Fibroblast of upper back skin (primary cell): ENCODE measurements around the gene RAD51B.
A peak's percentile ranks its signal among the peaks of the same experiment; 100 is the strongest.

Source experiments
- DNase-seq: peaks from one replicate; pipeline ENCODE4 v3.0.0-alpha.2; 2013

The RAD51B gene

DNA sequence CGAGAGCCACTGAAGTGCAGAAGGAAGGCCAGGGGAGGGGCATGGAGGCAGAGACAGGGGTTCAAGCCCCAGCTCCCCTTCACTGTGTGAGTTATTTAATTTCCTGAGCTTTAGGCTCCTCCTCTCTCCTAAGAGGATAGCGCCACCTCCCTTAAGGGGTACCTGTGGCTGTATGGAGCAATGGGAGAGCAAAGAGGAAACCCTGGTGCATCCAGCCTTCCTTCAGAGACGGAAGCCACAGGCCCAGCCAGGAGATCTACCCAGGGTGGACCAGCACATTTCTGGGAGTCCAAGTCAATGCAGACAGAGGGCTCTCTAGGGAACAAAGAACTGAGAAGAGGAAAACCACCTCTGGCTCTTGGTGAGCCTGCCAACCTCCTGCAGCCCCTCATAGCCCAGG, 883.0 kb downstream of the RAD51B start:
- no peak for DNase-seq

DNA sequence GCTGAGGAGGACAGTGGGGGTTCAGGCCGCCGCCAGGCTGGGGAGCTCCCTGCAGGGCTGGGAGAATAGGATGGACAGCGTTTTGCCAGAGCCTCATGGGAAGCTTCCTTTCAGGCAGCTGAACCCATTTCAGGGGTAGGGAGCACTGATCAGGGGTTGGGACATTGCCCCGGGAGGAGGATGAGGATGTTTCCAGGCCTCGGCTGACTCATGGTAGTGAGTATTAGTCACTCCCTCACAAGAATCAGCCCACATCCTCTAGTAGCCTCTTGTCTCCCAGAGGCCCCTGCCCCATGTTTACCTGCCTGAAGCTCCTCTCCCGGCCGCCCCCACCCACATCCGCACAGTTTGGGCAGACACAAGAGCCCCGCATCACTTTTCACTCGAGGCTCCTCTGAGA, 883.5 kb downstream of the RAD51B start:
- peak; percentile 78 for DNase-seq

DNA sequence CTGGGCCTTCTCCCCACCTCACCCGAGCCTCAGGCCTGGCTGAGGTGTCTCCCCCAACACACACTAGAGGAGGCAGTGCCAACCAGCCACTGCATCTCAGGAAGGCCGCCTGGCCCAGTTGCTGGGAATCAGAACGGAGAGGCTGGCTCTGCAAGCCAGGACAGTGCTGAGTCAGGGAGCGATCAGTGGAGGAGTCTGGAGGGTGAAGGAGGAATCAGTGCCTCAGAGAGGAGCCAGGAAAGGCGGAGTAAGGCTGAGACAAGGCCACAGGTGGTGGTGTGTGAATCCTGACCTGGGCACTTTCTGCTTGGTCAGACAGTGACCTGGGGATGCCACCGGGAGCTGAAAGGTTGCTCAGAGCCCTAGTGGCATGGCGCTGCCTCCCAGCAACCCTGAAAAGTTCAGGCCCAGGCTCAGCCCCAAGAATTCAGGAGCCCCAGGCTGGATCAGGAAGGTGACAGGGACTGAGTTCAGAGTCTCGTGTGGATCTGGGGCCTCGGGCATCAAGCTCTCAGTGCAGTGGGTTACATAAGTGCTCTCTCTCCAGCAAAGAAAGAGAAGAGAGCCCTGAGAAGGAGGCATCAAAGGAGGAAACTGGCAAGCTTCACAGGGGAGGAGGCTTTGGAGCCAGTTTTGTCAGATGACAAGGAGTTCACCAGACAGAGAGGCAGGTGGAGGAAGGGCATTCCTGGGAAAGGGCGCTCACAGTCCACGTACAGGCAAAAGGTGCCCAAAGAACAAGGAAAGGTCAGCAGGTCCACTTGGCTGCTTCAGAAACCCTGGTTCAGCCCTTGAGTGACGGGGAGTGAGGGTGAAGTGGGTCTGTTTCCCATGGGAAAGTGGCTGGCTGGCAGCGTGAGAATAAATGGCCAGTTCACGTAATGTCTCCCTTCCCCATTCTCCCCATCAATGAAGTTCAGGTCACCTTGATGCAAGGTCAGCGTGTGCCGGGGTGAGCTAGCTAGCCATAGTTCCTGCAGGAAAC, 885.4 kb downstream of the RAD51B start:
- DNase-seq = no peak

DNA sequence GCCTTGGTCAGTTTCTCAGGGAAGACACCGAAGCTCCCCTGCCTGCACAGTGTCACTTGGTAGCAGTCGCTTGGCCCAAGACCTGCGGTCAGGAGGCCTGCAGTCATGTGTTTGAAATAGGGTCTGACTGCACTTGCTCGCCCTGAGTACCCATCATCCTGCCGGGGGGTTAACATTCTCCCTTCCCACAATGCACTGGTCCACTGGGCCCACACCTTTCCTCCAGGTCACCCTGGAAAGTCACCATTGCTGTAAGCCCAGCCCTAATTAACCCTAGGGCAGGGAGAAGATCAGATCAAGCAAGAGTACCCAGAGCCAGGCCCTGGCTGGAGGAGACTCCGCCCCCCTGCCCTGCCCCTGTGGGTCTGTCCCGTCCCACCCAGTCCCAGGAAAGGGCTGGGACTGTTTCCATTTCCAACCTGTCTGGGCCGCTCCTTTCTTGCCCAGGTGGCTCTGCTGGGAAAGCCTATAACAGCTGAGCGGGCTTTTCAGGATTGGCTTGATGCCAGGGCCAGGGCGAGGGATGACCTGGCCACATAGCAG, 886.2 kb downstream of the RAD51B start:
- no peak for DNase-seq

DNA sequence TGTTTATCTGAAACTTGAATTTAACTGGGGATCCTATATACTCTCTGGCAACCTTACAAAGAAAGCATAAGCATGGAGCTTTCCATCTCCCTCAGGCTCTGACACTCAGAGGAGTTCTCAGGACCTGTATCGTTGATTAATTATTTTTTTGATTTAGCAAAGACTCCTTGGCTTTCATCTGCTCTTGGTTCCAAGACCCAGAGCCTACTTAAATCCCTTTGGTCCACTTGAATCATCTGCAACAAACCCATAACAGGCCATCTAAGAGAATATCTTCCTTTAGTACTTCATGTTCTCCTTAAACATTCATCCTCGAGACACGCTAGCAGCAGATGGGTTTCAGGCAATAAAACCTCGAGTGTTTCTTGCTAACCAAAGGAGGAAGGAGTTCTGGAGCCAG, 887.9 kb downstream of the RAD51B start:
- DNase-seq = no peak

DNA sequence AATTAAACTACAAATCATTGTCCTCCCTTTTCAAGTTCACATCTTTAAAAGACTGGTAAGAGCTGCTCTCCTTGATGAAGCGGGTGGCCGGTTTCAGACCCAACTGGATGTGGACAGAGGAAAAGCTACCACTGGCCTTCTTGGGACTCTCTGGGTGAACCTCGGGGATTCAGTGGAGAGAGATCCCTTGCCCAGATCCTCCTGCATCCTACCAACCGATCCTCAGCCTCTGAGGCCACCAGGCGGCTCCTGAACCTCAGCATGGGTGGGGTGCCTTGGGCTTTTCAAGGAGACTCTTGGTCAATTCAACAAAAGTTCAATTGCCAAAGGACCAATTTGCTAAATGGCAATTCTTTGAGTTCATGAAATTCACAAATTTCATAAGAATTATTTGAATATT, 888.8 kb downstream of the RAD51B start:
- no peak for DNase-seq

DNA sequence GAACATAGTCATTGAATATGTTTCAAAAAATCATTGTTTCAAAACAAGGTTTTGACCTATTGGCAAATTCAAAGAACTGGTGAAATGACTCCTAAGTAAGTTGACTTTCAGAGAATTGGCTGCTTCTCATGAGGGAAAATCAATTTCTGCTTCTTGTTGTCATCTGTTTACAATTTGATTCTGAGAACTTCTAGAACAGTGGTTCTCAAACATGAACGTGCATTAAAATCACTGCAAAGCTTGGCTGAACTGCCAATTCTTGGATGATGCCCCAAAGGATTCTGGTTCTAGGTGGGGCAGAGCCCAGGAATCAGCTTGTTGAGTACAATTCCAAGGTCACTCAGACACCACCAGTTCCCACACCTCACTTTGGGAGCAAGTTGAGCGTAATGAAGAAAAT, 889.4 kb downstream of the RAD51B start:
- no peak for DNase-seq

DNA sequence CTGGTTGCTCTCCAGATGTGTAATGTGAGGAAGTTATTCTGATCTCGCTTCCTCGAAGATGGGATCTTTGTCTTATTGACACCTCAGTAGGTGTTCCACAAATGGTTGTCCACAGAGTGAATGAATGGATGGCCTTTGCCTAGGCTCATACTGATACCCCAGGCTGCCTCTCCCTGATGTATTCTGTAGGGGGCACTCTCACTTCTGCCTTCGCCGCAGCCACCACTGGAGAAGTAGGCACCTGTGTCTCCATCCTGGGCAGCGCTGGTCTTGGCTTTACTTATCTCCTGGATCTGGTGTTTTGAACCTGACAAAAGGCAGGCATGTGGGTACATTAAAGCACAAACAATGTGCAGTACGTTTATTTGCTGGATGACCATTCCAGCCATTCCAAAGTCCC, 891.2 kb downstream of the RAD51B start:
- DNase-seq = no peak

DNA sequence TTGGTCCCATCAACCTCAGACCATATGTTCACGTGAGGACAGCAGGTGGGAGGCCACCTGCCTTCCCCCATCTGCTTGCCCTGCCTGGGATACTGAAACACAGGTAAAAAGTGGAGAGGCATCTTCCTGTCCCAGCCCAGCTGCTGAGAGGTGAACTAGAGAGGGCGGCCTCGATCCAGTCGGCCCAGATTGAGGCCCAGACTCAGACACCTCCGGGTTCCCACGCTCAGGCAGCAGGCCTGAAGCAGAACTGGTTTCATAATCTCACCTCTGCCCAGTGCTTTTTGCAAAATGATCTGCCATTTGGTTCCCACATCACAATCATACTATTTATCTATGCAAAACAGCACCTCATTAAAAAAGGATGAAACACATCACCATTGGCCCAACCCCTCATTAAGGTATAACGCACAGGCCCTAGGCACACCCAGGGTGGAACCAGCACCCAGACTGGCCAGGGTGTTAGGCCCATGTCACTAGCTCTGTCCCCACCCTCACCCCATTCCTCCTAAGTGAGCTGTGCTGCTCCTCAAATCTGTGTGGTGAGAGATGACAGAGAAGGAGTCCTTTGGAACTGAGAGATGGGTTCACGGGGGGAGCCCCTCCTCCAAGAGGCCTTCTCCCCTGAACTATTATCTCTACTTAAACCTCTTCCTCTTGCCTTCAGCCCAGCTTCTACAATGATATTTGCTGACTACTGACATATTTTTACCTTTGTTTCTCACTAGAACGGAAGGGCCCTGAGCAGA, 892.2 kb downstream of the RAD51B start:
- DNase-seq = no peak

DNA sequence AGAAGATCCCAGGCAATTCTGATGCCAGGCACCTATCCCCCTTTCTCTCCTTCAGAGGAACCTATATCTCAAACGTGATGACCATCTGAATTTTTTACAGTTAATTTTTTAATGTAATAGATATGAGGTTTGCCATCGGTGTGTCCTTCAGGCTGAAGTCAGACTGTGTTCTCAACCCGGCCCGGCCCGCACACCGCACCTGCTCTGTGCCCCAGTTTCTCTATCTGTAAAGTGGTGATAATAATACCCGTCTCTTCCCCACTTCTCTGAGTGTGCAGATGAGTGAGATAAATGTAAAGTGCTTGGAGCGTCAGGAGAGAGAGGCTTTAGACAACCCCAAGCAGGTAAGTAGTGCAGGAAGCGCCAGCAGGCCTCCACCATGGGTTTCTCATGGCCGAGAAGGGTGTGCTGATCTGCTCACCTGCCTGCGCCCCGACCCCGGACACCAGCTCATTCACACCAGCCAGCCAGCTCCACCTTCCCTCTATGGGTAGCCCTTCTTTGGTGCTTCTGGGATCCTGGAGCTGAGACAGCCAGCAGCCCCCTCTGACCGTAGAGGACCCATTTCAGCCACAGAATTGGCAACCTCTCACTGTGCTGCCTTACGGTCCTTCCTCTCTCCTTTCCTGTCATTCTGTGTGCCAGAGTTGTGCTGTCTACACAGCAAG, 893.3 kb downstream of the RAD51B start:
- no peak for DNase-seq

DNA sequence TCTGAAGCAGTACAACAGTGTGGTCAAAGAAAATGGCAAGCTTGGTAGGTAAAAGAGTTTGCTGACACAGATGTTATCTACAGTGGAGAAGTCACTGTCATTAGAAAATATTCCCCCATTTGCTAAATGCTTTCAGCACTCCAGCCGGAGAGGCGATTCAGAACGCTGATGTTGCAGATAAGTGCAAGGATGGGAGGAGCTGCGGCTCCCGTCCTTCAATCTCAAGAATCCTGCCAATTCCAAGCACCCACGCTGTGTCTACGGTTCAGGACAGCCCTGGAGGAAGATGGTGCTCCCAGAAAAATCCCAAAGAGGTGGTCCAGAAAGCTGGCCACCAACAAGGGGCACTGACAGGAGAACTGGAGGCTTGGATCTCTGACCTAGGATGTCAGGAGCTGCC, 894.2 kb downstream of the RAD51B start:
- DNase-seq = no peak

DNA sequence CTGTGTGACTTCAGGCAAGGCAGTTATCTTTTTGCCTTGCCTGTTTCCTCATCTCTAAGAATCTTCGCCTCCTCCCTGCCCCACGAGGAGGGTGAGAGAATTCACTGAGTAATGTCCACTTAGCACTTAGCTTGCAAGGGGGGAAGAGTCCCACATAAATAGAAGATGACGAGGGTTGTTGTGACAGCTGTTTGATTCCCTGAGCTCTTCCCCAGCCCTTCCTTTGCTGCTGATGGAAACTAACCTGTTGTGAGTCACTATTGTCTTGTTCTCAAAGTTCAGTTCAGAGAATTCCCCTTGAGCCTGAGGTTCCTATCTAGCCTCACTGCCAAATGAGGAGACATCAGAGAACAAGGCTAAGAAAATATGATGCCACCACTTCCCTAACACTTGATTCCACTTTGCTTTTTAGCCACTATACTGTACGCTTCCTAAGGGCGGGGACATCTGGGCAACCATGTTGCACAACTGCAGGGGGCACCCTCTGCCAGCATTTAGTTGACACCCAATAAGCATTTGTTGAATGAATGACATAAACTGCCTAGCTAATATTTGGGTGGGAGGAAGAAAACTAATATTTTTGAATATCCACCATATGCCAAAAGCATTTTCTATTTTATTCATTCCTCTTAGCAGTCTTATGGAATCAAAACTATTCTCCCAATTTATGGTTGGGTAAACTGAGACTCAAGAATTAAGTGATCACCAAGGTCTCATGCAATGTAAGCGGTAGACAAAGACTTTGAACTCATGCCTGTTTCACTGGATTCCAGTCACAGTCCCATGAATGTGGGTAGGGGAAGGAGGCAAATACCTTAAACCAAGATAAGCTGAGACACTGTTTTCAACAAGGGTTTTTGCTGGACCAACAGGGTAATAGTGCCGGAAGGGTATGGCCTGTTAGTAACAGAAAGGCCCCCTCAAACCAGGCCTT, 895.7 kb downstream of the RAD51B start:
- DNase-seq = peak; percentile 48

DNA sequence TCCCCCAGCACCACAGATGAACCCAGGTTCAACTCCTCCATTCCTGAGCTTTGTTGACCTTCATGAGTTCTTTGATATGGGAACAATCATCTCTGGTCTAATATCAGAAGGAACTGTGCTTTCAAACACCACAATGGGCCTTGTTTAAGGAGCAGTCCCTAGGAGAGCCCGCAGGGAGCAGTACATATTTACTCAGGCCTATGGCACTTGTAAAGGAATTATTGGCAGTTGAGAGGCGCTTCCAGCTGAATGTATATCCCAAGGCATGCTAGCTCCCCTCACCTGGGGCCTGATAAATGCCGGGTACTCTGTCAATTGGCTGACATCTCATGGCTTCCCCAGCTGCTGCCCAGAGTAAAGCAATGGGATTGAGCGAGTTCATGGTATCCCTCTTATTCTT, 897.1 kb downstream of the RAD51B start:
- DNase-seq = no peak

DNA sequence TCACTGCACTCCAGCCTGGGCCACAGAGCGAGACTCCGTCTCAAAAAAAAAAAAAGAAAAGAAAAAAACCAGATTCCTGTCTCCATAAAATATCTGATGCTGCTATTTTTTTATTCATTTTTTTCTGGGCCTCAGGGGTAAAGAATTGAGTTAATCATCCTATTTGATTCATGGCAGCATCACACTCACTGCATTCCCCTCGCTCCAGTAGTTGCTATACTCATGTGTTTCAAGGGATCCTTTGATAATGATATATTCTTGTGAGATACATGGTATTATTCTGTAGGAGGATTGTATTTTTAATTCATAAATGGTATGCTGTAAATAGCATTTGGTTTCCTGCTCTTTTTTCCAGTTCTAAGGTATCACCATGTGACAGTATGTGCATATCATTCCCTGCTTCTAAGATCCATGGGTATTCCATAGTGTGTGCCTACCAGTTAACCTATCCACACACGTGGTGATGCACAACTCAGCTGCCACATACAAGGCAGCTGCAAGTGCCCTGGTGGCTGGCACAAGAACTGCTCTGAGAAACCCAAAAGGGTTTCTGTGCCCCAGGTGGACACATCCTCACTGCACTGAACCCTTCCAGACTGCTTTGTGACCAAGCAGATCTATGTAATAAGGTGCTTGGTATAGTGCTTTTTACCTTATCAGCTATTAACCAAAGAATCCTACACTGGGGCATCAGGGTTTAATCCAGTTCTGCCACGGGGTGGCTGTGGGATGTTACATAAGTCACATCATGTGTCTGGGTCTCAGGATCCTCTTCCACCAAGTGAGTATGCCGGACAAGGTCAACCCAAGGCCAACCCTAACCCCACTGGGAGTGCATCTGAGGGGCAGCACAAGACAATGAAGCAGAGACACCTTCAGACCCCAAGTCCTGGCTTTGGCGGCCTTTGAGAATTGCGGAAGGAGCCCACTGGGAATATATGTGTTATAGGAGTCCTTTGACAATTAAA, 898.7 kb downstream of the RAD51B start:
- DNase-seq = peak; percentile 54

DNA sequence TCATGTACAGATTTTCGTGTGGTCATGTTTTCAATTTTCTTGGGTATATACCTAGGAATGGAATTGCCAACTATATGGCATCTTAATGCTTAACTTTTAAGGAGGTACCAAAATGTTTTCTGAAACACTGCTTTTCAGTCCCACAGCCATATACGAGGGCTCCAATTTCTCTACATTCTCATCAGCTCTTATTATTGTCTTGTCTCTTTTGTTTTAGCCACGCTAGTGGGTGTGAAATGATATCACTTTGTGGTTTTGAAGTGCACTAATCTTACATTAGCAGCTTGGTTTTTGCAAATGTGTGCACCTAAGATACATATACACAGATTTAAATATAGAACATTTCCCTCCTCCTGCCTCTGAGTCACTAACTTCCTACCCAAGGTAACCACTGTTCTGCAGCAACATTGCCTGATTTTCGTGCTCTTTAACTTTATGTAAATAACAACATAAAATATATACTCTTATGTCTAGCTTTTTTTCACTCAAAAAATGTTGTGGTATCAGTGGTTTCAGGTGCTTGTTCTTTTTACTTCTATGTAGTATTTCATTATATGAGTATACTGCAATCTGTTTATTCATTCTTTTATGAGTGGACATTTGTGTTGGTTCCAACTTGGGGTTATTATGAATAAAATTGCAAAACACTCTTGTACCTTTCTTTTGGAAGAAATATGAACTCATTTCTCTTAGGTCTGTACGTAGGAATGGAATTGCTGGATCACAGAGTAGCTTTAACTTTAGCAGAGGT, 900.2 kb downstream of the RAD51B start:
- no peak for DNase-seq

DNA sequence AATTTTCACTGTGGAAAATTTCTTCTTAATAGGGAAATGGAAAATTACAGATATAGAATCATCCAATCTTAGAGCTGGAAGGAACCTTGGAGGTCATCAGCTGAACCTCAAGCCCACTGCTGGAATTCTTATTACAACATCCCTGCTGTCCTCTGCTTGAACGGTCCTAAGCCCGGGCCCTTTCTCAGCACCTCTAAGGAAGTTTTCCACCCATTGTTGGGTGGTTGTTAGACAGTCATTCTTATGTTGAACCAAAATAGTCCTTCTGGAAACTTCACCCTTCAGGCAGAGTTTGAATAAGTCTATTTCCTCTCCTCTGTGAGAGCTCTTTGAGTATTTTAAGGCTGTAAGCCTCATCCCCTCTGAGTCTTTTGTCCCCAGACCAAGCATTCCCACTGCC, 902.6 kb downstream of the RAD51B start:
- no peak for DNase-seq

DNA sequence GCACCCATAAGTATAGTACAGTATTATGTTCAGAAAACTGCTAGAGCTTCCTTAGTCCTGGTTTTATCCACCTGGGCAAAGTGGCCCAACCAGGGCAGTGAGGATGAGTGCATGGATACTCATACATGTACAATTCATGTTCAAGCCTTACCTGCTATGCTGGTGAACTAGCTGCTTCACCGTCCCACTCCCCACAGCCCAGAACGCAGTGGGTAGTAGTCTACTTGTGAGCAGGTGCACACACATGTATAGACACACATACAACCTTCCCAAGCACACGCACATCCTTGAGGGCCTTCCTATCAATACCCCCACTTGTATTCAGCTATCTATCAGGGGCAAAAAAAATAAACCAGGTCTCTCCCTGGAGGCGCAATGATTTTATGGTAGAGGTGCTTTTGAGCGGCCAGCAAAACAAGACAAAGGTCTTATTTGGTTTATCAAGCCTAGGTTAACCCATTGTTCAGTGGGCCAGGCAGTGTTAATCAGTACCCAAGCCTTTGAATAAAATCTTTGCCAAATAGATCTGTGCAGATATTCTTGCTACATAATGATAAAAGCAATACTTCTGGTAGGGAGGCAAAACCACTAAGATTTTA, 903.5 kb downstream of the RAD51B start:
- no peak for DNase-seq

DNA sequence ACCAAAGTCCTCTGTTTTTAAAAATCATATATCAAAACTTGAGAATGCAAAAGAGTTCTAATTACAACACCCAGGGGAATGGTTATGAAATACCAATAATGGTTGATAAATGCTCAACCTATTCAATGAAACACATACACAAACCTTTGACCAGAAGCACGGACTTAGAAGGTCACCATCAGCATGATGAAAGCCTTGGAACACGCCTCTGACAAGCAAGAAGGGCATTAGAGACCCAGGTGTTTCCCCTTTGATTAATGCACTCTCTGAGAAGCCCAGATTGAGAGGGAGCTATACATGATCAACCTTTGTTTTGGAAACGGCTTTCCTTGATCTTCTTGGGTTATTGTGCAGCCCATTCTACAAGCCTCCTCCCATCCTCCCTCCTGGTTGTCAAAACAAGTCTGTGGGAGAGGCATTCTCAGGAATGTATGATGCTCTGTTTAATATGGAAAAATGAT, 904.3 kb downstream of the RAD51B start:
- DNase-seq = no peak

DNA sequence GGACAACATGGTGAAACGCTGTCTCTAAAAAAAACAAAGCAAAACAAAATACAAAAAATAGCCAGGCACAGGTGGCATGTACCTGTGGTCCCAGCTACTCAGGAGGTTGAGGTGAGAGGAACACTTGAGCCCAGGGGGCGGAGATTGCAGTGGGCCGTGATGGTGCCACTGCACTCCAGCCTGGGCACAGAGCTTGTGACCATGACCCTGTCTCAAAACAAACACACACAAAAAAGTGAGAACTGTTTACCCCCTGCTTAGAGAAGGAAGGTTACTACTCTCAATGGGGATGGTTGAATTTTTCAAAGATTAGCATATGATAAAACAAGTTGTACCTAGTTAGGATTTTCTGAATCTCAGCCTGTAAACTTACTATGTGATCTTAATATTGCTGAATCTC, 905.3 kb downstream of the RAD51B start:
- DNase-seq = no peak
